Measurements from ENCODE around the gene AAK1.

The AAK1 gene

DNA sequence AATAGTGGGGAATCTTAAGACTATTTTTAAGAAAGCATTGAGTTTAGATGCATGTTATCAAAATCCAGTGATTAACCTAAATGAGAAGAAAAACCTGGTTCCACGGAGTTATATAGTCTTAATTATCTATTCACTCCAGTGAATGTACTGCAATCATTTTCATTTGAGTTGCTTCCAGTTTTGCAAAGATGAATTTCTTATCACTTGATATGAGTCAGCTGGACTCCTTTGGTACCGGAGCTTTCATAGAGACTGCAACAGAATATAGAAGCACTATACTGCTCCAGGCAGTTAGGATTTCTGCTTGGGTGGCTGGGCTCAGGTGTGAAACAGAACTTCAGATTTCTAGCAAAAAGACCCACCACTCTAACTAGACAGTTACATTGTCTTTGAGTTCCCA is 114.1 kb downstream of the AAK1 start:
- TF ChIP-seq, protein P1, sequence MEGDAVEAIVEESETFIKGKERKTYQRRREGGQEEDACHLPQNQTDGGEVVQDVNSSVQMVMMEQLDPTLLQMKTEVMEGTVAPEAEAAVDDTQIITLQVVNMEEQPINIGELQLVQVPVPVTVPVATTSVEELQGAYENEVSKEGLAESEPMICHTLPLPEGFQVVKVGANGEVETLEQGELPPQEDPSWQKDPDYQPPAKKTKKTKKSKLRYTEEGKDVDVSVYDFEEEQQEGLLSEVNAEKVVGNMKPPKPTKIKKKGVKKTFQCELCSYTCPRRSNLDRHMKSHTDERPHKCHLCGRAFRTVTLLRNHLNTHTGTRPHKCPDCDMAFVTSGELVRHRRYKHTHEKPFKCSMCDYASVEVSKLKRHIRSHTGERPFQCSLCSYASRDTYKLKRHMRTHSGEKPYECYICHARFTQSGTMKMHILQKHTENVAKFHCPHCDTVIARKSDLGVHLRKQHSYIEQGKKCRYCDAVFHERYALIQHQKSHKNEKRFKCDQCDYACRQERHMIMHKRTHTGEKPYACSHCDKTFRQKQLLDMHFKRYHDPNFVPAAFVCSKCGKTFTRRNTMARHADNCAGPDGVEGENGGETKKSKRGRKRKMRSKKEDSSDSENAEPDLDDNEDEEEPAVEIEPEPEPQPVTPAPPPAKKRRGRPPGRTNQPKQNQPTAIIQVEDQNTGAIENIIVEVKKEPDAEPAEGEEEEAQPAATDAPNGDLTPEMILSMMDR (IDR thresholded peaks at IDR 0.05), result no peak

DNA sequence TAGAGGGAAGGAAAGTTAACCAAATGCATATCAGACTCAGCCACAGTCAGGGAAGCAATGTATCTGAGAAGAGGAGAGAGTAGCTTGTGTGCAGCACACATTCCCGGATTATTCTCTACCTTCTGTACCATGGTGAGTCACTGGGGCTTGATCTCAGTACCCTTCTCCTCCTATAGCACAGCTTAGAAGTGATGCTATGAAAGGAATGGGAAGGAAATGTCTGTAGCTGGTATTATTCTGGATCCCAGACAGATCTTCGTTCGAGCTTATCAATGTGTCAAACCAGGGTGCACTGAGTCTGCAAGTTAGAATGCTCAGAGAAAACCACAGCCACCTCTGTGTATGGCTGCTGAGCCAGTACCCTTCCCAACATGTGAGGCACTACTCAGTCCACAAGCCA is 118.3 kb downstream of the AAK1 start:
- TF ChIP-seq, protein P1 (IDR thresholded peaks at IDR 0.05), result no peak

DNA sequence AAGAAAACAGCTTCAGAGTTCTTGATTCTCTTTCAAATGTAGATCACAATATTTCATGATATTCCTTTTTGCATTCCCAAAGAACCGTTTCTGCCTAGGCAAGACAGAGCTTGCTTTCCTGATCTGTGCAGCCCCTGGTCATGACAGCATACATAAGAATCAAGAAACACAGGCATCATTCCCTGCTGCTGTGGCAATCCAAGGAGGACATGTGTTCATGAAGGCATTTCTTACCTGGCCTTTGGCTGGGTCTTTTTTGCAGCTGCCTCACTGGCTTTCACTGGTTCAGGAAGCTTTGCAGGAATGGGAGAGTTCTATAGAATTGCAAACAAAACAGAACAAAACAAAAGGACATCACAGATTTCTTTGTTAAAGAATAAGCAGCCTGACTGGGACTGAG is 118.7 kb downstream of the AAK1 start:
- TF ChIP-seq, protein P1 (IDR thresholded peaks at IDR 0.05), result no peak

DNA sequence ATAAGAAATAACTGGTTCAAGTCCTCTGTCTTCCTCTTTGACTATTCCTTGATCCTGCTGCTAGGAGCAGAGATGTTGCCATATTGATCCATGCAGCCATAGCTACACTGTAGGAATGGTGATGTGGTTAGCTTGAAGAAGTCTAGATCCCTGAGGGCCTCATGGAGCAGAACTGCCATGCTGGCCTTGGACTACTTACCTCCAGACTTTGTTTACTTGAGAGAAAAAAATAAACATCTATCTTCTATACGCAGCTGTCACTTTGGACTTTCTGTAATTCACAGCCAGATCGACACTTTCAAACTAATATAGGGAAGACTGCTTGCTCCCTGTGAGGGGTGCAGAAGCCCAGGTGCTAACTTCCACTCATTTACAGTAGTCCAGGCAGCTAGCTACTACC is 121.8 kb downstream of the AAK1 start:
- TF ChIP-seq, protein P1 (IDR thresholded peaks at IDR 0.05), result no peak

DNA sequence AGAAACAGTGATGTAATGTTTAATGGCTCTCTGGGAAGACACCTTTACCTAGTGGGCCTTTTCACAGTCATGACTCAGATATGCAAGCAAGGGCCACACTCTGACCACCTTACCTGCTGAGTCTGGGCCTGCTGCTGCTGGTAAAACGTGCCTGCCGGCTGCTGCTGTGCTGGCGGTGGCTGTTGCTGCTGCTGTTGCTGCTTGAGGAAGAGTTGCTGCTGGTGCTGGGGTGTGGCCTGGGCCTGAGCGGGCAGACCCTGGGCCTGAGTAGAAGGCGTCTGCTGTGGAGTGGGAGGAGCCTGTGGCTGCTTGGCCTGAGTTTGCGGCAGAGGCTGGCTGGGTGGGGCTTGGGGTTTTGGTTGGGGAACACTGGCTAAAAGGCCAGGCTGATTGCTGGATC is 124.7 kb downstream of the AAK1 start:
- TF ChIP-seq, protein P1 (IDR thresholded peaks at IDR 0.05), result no peak

DNA sequence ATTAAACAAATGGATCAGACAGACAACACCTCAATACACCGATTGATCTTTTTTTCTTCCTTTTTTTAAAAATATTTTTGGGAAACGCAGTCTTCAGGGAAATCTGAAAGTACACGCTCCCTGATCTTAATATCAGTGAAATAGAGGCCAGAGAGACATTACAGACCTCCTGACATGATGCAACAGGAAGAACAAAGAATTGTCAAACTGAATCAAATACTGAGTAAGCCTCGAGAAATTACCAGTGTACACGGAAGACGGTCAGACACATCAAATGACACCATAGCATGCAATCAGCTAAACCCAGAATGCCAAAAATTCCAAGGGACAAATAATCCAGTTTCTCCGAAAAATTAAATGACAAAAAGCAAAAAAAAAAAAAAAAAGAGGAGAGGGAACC is 126.1 kb downstream of the AAK1 start:
- TF ChIP-seq, protein P1 (IDR thresholded peaks at IDR 0.05), result no peak

DNA sequence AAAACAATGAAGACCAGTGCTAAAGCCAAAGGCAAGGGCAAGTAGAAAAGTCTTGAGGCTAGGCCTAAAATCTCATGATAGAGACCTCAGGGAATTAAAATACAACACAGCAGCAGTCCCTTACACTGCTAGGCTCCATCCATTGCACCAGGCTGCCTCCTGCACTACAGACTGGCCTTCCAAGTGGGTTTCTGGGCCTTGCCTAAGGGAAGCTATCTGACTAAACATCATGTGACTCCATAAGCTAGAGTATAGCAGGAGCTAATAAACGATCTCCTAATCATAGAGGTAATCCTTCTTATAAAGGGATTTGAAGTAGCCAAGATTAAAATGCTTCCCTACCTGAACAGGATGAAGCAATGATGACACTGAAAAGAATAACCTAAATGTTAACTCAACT is 128.7 kb downstream of the AAK1 start:
- TF ChIP-seq, protein P1 (IDR thresholded peaks at IDR 0.05), result no peak

DNA sequence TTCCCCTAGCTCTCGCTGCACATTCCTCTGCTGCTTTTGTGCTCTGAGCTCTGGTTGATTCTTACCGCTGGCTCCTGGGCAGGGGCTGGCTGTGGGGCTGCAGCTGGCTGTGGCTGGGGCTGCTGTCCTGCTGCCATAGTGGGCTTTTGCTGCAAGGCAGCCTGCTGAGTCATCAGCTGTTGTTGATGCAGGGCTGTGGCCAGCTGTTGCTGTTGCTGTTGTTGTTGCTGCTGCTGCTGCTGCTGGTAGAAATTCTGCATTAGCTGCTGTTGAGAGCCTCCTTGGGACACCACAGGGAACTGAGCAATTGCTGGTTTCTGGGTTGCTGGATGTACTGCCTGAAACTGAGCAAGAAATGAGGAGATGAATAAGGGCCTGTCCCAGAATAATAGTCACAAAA is 129.1 kb downstream of the AAK1 start:
- TF ChIP-seq, protein P1 (IDR thresholded peaks at IDR 0.05), result no peak

All from LNCAP (cell line).